HEK293 (cell line): ENCODE data around the gene CIITA.

Experiments used
- CTCF ChIA-PET: fragments of 350-600 bp; formaldehyde crosslinking; extraction: SDS; loops from one replicate; lab custom pipeline; 2021; ENCODE audit warnings: antibody characterized with exemption; lab: Yijun Ruan, JAX
- POLR2A ChIA-PET: fragments of 300-600 bp; formaldehyde crosslinking; extraction: SDS; loops from one replicate; lab custom pipeline; 2020; ENCODE audit warnings: antibody characterized with exemption, inconsistent platforms; lab: Yijun Ruan, JAX
- H3K27ac ChIP-seq: fragments of 200-500 bp; sonication (Bioruptor generic); 2 replicates; pipeline ENCODE4 v1.5.1; 2014; ENCODE audit warnings: low read depth, low read length, control low read depth, inconsistent platforms; ENCODE audit errors: extremely low read depth
- H3K36me3 ChIP-seq, 2 experiments: fragments of 200-500 bp in 1 of 2; sonication (Bioruptor generic) in 1 of 2; 1 replicate in 1 of 2; 2 replicates in 1 of 2; pipeline ENCODE4 v1.5.1; 2014 to 2017; ENCODE audit warnings: inconsistent platforms in 2 of 2, low read length in 2 of 2; ENCODE audit not compliant: control insufficient read depth in 2 of 2, insufficient read depth in 1 of 2
- H3K4me1 ChIP-seq: fragments of 200-500 bp; sonication (Bioruptor generic); 2 replicates; pipeline ENCODE4 v1.5.1; 2014; ENCODE audit warnings: mild to moderate bottlenecking, low read length, inconsistent platforms; ENCODE audit not compliant: control insufficient read depth, insufficient read depth
- H3K4me3 ChIP-seq: 2 replicates; pipeline ENCODE4 v1.5.1; 2011; ENCODE audit warnings: low read depth, mild to moderate bottlenecking, control low read depth, low read length, moderate library complexity
- H3K9me3 ChIP-seq: fragments of 200-500 bp; sonication (Bioruptor generic); 2 replicates; pipeline ENCODE4 v1.5.1; 2014; ENCODE audit warnings: low read depth, low read length, inconsistent platforms; ENCODE audit not compliant: control insufficient read depth, insufficient read depth
- EGR2 ChIP-seq: fragments of 450-650 bp; formaldehyde crosslinking; IDR thresholded peaks from 2 replicates; pipeline ENCODE4 v1.5.1; 2016; ENCODE audit warnings: low read depth, missing biosample characterization, missing genetic modification characterization
- MZF1 ChIP-seq: fragments of 450-650 bp; formaldehyde crosslinking; IDR thresholded peaks from 2 replicates; pipeline ENCODE4 v1.5.1; 2017; ENCODE audit warnings: missing biosample characterization, missing genetic modification characterization, borderline replicate concordance
- PRDM1 ChIP-seq: fragments of 450-650 bp; formaldehyde crosslinking; IDR thresholded peaks from 2 replicates; pipeline ENCODE4; 2016; ENCODE audit warnings: missing biosample characterization, missing genetic modification characterization
- RBAK ChIP-seq: fragments of 450-650 bp; formaldehyde crosslinking; IDR thresholded peaks from 2 replicates; pipeline ENCODE4 v1.5.1; 2016; ENCODE audit warnings: missing biosample characterization, missing genetic modification characterization
- SCRT2 ChIP-seq: fragments of 450-650 bp; formaldehyde crosslinking; IDR thresholded peaks from 2 replicates; pipeline ENCODE4 v1.5.1; 2016; ENCODE audit warnings: missing biosample characterization, missing genetic modification characterization
- SP3 ChIP-seq: fragments of 450-650 bp; formaldehyde crosslinking; IDR thresholded peaks from 2 replicates; pipeline ENCODE4 v1.5.1; 2016; ENCODE audit warnings: missing biosample characterization, missing genetic modification characterization
- ZNF10 ChIP-seq: fragments of 450-650 bp; formaldehyde crosslinking; IDR thresholded peaks from 2 replicates; pipeline ENCODE4 v1.5.1; 2017; ENCODE audit warnings: missing biosample characterization, missing genetic modification characterization
- ZNF16 ChIP-seq: fragments of 450-650 bp; formaldehyde crosslinking; IDR thresholded peaks from 2 replicates; pipeline ENCODE4 v1.5.1; 2016; ENCODE audit warnings: low read depth, missing biosample characterization, missing genetic modification characterization
- ZNF19 ChIP-seq: fragments of 450-650 bp; formaldehyde crosslinking; IDR thresholded peaks from 2 replicates; pipeline ENCODE4; 2016; ENCODE audit warnings: missing biosample characterization, missing genetic modification characterization, low read depth
- ZNF433 ChIP-seq: fragments of 450-650 bp; formaldehyde crosslinking; IDR thresholded peaks from 2 replicates; pipeline ENCODE4 v1.5.1; 2016; ENCODE audit warnings: missing biosample characterization, missing genetic modification characterization, low read depth
- ZNF48 ChIP-seq: fragments of 450-650 bp; formaldehyde crosslinking; IDR thresholded peaks from 2 replicates; pipeline ENCODE4 v1.5.1; 2016; ENCODE audit warnings: missing biosample characterization, missing genetic modification characterization
- ZNF555 ChIP-seq: fragments of 450-650 bp; formaldehyde crosslinking; conservative IDR thresholded peaks from 2 replicates; pipeline ENCODE4 v1.5.1; 2017; ENCODE audit warnings: missing biosample characterization, mild to moderate bottlenecking, missing genetic modification characterization, inconsistent platforms
- ZNF558 ChIP-seq: fragments of 450-650 bp; formaldehyde crosslinking; IDR thresholded peaks from 2 replicates; pipeline ENCODE4 v1.5.1; 2016; ENCODE audit warnings: missing biosample characterization, missing genetic modification characterization
- ZNF629 ChIP-seq: fragments of 450-650 bp; formaldehyde crosslinking; IDR thresholded peaks from 2 replicates; pipeline ENCODE4 v1.5.1; 2017; ENCODE audit warnings: missing biosample characterization, missing genetic modification characterization
- TF ChIP-seq, protein P1 (sequence below): IDR thresholded peaks from 2 replicates; pipeline ENCODE4 v1.6.1; 2011; ENCODE audit warnings: mild to moderate bottlenecking, low read depth, low read length, borderline replicate concordance
- TF ChIP-seq, protein P2 (sequence below): fragments of 450-650 bp; formaldehyde crosslinking; IDR thresholded peaks from 2 replicates; pipeline ENCODE4 v1.5.1; 2016; ENCODE audit warnings: missing biosample characterization, missing genetic modification characterization
- TF ChIP-seq, protein P3 (sequence below): fragments of 450-650 bp; formaldehyde crosslinking; IDR thresholded peaks from 2 replicates; pipeline ENCODE4 v1.5.1; 2017; ENCODE audit warnings: missing biosample characterization, missing genetic modification characterization

CIITA gene

DNA sequence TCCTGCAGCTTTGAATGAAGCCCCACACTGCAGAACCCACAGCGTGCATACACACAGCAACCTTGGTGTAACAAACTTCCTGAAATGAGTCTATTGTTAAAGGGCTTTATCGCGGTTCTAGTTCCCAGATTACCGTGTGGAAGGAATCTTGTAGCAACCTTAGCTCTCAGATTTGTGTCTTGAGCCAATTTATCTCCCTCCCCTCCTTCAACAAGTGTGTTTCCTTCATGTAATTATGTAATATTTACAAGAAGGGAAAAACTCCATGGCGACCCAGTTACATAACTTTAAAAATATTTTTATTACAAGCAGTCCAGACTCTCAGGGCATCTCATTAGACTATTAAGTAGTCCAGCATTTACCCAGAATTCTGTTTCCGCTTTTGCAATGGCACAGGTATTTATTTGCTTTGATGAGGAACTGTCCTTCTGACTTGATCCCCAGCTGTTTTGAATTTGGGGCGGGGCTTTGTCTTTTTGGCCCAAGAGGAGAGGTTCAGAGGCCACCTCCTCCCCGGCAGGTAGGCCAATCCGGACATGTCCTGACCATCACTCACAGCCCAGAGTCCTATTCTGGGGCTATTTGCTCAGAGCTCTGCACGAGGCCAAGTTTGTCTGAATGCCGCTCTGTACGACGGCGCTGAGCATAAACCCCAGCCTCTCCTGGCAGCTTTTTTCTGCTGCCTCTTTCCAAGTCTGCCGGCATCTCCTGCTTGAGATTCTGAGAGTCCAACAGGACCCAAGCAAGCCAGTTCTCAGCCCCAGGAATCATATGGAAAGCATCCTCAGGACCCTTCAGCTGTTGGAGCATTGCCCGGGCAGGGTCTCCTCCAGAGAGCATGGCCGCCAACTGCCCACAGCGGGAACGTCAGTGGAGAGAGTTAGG lies 103.0 kb downstream of the CIITA start:
- no peaks in the 10 kb centered on the region for H3K4me1 ChIP-seq
- peaks cover 3 to 53% of the 10 kb centered on the region in 2 experiments; a peak in 2 of 3 replicates for H3K36me3 ChIP-seq
- no peaks in the 10 kb centered on the region for H3K9me3 ChIP-seq
- ChIA-PET CTCF (interaction anchor here (0.5 to 1.5 kb wide), 7 partner anchors 16 to 1089 kb away, joined by 3 to 9 read pairs (median 3); partner anchors contain the start of gene SOCS1), POLR2A (interaction anchor here (0.9 kb wide), 1 partner anchor 38 kb away, joined by 3 read pairs; the partner anchor contains the start of gene DEXI)
- no peak overlapping the region for H3K4me3 ChIP-seq
- H3K27ac ChIP-seq, result no peak overlapping the region
- TF ChIP-seq, protein P1, sequence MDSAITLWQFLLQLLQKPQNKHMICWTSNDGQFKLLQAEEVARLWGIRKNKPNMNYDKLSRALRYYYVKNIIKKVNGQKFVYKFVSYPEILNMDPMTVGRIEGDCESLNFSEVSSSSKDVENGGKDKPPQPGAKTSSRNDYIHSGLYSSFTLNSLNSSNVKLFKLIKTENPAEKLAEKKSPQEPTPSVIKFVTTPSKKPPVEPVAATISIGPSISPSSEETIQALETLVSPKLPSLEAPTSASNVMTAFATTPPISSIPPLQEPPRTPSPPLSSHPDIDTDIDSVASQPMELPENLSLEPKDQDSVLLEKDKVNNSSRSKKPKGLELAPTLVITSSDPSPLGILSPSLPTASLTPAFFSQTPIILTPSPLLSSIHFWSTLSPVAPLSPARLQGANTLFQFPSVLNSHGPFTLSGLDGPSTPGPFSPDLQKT, result no peak
- TF ChIP-seq SCRT2 (tag by site-specific recombination), result peak; percentile 62

DNA sequence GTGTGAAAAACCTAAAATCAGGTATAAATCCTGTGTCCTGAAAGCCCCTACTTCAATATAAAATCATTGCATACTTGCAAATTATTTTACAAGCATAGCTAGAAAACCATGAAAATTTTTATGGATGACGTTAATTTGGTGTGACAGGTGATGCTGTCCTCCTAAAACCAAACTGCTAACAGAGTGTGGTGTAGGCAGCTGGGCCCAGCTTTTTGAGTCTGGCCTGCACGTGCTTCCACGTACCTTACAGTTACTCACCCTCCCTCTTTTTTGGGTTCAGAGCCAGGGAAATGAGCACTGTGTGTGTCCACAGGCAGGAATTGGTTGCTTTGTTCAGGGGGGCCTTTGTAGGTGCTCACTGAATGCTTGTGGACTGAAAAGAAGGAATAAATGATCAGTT lies 103.8 kb downstream of the CIITA start:
- Histone ChIP-seq H3K9me3 (no peaks in the 10 kb centered on the region), H3K4me3 (no peak overlapping the region), H3K36me3 (peaks cover 3 to 53% of the 10 kb centered on the region in 2 experiments; a peak in 2 of 3 replicates), H3K27ac (no peak overlapping the region), H3K4me1 (no peaks in the 10 kb centered on the region)
- CTCF ChIA-PET, result interaction anchor here (0.5 to 1.5 kb wide), 5 partner anchors 17 to 392 kb away, joined by 3 to 9 read pairs (median 6); partner anchors contain the start of gene SOCS1
- POLR2A ChIA-PET, result interaction anchor here (0.9 kb wide), 1 partner anchor 38 kb away, joined by 3 read pairs; the partner anchor contains the start of gene DEXI
- no peak for TF ChIP-seq MZF1 (tag by site-specific recombination)
- TF ChIP-seq ZNF558 (tag by site-specific recombination), result no peak
- TF ChIP-seq ZNF629 (tag by site-specific recombination), result no peak
- TF ChIP-seq, protein P2, sequence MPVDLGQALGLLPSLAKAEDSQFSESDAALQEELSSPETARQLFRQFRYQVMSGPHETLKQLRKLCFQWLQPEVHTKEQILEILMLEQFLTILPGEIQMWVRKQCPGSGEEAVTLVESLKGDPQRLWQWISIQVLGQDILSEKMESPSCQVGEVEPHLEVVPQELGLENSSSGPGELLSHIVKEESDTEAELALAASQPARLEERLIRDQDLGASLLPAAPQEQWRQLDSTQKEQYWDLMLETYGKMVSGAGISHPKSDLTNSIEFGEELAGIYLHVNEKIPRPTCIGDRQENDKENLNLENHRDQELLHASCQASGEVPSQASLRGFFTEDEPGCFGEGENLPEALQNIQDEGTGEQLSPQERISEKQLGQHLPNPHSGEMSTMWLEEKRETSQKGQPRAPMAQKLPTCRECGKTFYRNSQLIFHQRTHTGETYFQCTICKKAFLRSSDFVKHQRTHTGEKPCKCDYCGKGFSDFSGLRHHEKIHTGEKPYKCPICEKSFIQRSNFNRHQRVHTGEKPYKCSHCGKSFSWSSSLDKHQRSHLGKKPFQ (tag by site-specific recombination), result no peak
- TF ChIP-seq ZNF433 (tag by site-specific recombination), result no peak
- no peak for TF ChIP-seq PRDM1 (tag by site-specific recombination)
- TF ChIP-seq SP3 (tag by site-specific recombination), result no peak
- TF ChIP-seq EGR2 (tag by site-specific recombination), result no peak
- no peak for TF ChIP-seq ZNF48 (tag by site-specific recombination)
- no peak for TF ChIP-seq ZNF555 (tag by site-specific recombination)
- no peak for TF ChIP-seq ZNF10
- no peak for TF ChIP-seq RBAK (tag by site-specific recombination)
- TF ChIP-seq, protein P3, sequence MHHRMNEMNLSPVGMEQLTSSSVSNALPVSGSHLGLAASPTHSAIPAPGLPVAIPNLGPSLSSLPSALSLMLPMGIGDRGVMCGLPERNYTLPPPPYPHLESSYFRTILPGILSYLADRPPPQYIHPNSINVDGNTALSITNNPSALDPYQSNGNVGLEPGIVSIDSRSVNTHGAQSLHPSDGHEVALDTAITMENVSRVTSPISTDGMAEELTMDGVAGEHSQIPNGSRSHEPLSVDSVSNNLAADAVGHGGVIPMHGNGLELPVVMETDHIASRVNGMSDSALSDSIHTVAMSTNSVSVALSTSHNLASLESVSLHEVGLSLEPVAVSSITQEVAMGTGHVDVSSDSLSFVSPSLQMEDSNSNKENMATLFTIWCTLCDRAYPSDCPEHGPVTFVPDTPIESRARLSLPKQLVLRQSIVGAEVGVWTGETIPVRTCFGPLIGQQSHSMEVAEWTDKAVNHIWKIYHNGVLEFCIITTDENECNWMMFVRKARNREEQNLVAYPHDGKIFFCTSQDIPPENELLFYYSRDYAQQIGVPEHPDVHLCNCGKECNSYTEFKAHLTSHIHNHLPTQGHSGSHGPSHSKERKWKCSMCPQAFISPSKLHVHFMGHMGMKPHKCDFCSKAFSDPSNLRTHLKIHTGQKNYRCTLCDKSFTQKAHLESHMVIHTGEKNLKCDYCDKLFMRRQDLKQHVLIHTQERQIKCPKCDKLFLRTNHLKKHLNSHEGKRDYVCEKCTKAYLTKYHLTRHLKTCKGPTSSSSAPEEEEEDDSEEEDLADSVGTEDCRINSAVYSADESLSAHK (tag by site-specific recombination), result no peak
- no peak for TF ChIP-seq ZNF16 (tag by site-specific recombination)
- no peak for TF ChIP-seq ZNF19 (tag by site-specific recombination)
